ENCODE data around the gene VEGFD. TPM values are rescaled to one million over a fixed set of nuclear protein-coding genes. Genes with fewer than 3 reads are reported as not detected.

VEGFD gene
- total and polyA plus RNA-seq, 4 donors: 6.1 to 31.5 (median 12.8) TPM

DNA sequence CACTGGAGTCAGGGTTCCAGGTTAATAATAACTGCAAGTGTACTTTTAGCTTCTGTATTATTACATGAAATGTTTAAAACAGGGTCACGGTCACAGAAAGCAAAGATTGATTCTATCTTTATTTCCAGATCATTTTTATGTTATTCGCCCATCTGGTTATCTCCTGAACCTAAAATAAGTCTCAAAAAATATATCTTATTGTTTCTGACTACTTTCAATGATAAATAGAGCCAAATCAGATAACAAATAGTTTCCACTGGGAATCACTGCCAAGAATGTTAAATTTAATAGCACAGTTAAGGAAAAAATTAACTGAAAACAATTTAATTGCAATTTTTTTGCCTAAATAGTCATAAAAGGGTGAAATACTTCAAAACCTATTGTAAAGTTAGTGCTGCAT lies 17.2 kb upstream of the VEGFD start:
- no peaks in the 10 kb centered on the region for H3K9me3 ChIP-seq (ENCODE audit: control insufficient read depth in 4 of 4, insufficient read depth in 3 of 4, low read length in 3 of 4)
- DNase-seq: peak in 2 of 3 donors; percentile 50 to 67
- WGBS, 2 donors: 38 to 46% methylated on average over 2 of the region's 2 CpGs
- no peak overlapping the region for H3K27ac ChIP-seq (ENCODE audit: low read depth in 1 of 2, low read length in 1 of 2)
- TF ChIP-seq, protein P1, sequence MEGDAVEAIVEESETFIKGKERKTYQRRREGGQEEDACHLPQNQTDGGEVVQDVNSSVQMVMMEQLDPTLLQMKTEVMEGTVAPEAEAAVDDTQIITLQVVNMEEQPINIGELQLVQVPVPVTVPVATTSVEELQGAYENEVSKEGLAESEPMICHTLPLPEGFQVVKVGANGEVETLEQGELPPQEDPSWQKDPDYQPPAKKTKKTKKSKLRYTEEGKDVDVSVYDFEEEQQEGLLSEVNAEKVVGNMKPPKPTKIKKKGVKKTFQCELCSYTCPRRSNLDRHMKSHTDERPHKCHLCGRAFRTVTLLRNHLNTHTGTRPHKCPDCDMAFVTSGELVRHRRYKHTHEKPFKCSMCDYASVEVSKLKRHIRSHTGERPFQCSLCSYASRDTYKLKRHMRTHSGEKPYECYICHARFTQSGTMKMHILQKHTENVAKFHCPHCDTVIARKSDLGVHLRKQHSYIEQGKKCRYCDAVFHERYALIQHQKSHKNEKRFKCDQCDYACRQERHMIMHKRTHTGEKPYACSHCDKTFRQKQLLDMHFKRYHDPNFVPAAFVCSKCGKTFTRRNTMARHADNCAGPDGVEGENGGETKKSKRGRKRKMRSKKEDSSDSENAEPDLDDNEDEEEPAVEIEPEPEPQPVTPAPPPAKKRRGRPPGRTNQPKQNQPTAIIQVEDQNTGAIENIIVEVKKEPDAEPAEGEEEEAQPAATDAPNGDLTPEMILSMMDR (IDR thresholded peaks at IDR 0.05; ENCODE audit: control extremely low read depth, extremely low read depth): no peak
- no peak overlapping the region for H3K4me3 ChIP-seq
- ATAC-seq (ENCODE audit: insufficient read depth, low FRiP score): no peak
- H3K27me3 ChIP-seq (ENCODE audit: control insufficient read depth in 3 of 3, insufficient read depth in 3 of 3, low read length in 2 of 3): peaks cover 0 to 38% (median 22%) of the 10 kb centered on the region in 3 donors
- no peak overlapping the region for H3K9ac ChIP-seq (ENCODE audit: insufficient read depth in 1 of 2, low read length in 2 of 2)
- peaks cover 0 to 20% (median 4%) of the 10 kb centered on the region in 5 donors for H3K4me1 ChIP-seq (ENCODE audit: control insufficient read depth in 5 of 5, insufficient read depth in 5 of 5, low read length in 5 of 5)
- H3K36me3 ChIP-seq (ENCODE audit: control insufficient read depth in 4 of 4, insufficient read depth in 4 of 4, low read length in 4 of 4): no peaks in the 10 kb centered on the region

- 64 to 78% methylated on average over 3 of the region's 3 CpGs for WGBS, 2 donors
- peaks cover 0 to 8% (median 5%) of the 10 kb centered on the region in 5 donors for H3K4me1 ChIP-seq (ENCODE audit: control insufficient read depth in 5 of 5, insufficient read depth in 5 of 5, low read length in 5 of 5)
- TF ChIP-seq, protein P1 (IDR thresholded peaks at IDR 0.05; ENCODE audit: control extremely low read depth, extremely low read depth): no peak
- no peak overlapping the region for H3K9ac ChIP-seq (ENCODE audit: insufficient read depth in 1 of 2, low read length in 2 of 2)
- DNase-seq (peak; percentile 15 to 88 (median 84)), ATAC-seq (ENCODE audit: insufficient read depth, low FRiP score) (no peak)
- peaks cover 0 to 33% (median 25%) of the 10 kb centered on the region in 3 donors for H3K27me3 ChIP-seq (ENCODE audit: control insufficient read depth in 3 of 3, insufficient read depth in 3 of 3, low read length in 2 of 3)
- H3K4me3 ChIP-seq: no peak overlapping the region
- H3K27ac ChIP-seq (ENCODE audit: low read depth in 1 of 2, low read length in 1 of 2): no peak overlapping the region
- no peaks in the 10 kb centered on the region for H3K36me3 ChIP-seq (ENCODE audit: control insufficient read depth in 4 of 4, insufficient read depth in 4 of 4, low read length in 4 of 4)
- H3K9me3 ChIP-seq (ENCODE audit: control insufficient read depth in 4 of 4, insufficient read depth in 3 of 4, low read length in 3 of 4): no peaks in the 10 kb centered on the region
These were observed 15.8 kb upstream of the VEGFD start for GRCh38 chrX:15399962-15400391.

GRCh38 chrX:15398874-15399273 lies 14.7 kb upstream of the VEGFD start:
- H3K9me3 ChIP-seq (ENCODE audit: control insufficient read depth in 4 of 4, insufficient read depth in 3 of 4, low read length in 3 of 4): no peaks in the 10 kb centered on the region
- ATAC-seq (ENCODE audit: insufficient read depth, low FRiP score): no peak

More at GRCh38 chrX:15398874-15399273, 14.7 kb upstream of the VEGFD start:
- TF ChIP-seq, protein P1 (IDR thresholded peaks at IDR 0.05; ENCODE audit: control extremely low read depth, extremely low read depth): no peak
- Histone ChIP-seq H3K4me1 (ENCODE audit: control insufficient read depth in 5 of 5, insufficient read depth in 5 of 5, low read length in 5 of 5) (peaks cover 0 to 7% (median 0%) of the 10 kb centered on the region in 5 donors), H3K27ac (ENCODE audit: low read depth in 1 of 2, low read length in 1 of 2) (no peak overlapping the region), H3K27me3 (ENCODE audit: control insufficient read depth in 3 of 3, insufficient read depth in 3 of 3, low read length in 2 of 3) (peaks cover 0 to 30% (median 20%) of the 10 kb centered on the region in 3 donors), H3K36me3 (ENCODE audit: control insufficient read depth in 4 of 4, insufficient read depth in 4 of 4, low read length in 4 of 4) (no peaks in the 10 kb centered on the region), H3K9ac (ENCODE audit: insufficient read depth in 1 of 2, low read length in 2 of 2) (no peak overlapping the region), H3K4me3 (no peak overlapping the region)
- no peak for DNase-seq

Measured in lung (tissue), 12 donors.